IMR-90 (cell line): ENCODE results near the gene PSKH1. TPM values are rescaled to one million over a fixed set of nuclear protein-coding genes. Genes with fewer than 3 reads are reported as not detected.
A peak's percentile ranks its signal among the peaks of the same experiment; 100 is the strongest.
"Not testable (repeated sequence)": the region's sequence is repeated elsewhere in the genome, so short reads cannot be mapped to it uniquely, and the experiment has no call there.

ENCODE experiments used
- ATAC-seq: fragments of 200-7000 bp; cut with Tn5 transposase; 2 replicates; pipeline ENCODE4 v1.9.1; 2020; ENCODE audit warnings: low read depth, mild to moderate bottlenecking, moderate library complexity
- BruUV-seq: library from RNA; stranded (reverse); fragments of 400-500 nt; replicated peaks from 2 replicates; lab custom pipeline; 2021; lab: Mats Ljungman, UMichigan
- CTCF ChIA-PET: fragments of 300-600 bp; formaldehyde crosslinking; extraction: SDS; loops from one replicate; lab custom pipeline; 2021; ENCODE audit warnings: antibody characterized with exemption; lab: Yijun Ruan, JAX
- POLR2A ChIA-PET: fragments of 300-600 bp; sonication (Branson Sonifier 250); formaldehyde crosslinking; loops from one replicate; lab custom pipeline; 2022; ENCODE audit warnings: antibody characterized with exemption; ENCODE audit not compliant: unreplicated experiment; lab: Charles Lee
- DNase-seq: peaks from one replicate; pipeline ENCODE4 v3.0.0; 2013
- H2AFZ ChIP-seq: replicated peaks from 2 replicates; pipeline ENCODE3; 2013; ENCODE audit warnings: low read length, mild to moderate bottlenecking; ENCODE audit not compliant: poor library complexity
- H2AK5ac ChIP-seq: 2 replicates; pipeline ENCODE4 v1.6.1; 2013; ENCODE audit warnings: low read depth, low read length, inconsistent platforms
- H2AK9ac ChIP-seq: replicated peaks from 2 replicates; pipeline ENCODE3; 2013; ENCODE audit warnings: mild to moderate bottlenecking, low read depth, low read length, moderate library complexity; ENCODE audit not compliant: poor library complexity
- H2BK120ac ChIP-seq: 2 replicates; pipeline ENCODE4 v1.6.1; 2013; ENCODE audit warnings: low read depth, low read length, inconsistent platforms
- H2BK15ac ChIP-seq: 3 replicates; pipeline ENCODE4 v1.6.1; 2013; ENCODE audit warnings: low read depth, low read length, inconsistent platforms
- H2BK20ac ChIP-seq: 2 replicates; pipeline ENCODE4 v1.6.1; 2013; ENCODE audit warnings: low read depth, mild to moderate bottlenecking, inconsistent platforms, low read length, moderate library complexity
- H2BK5ac ChIP-seq: 2 replicates; pipeline ENCODE4 v1.6.1; 2013; ENCODE audit warnings: mild to moderate bottlenecking, low read depth, low read length, inconsistent platforms; ENCODE audit not compliant: poor library complexity, severe bottlenecking
- H3K14ac ChIP-seq: replicated peaks from 2 replicates; pipeline ENCODE4 v1.6.1; 2013; ENCODE audit warnings: low read depth, low read length, inconsistent platforms
- H3K18ac ChIP-seq: 2 replicates; pipeline ENCODE4 v1.6.1; 2013; ENCODE audit warnings: low read depth, low read length, control low read depth
- H3K23ac ChIP-seq: 2 replicates; pipeline ENCODE4 v1.6.1; 2013; ENCODE audit warnings: low read depth, low read length, inconsistent platforms
- H3K27ac ChIP-seq: 2 replicates; pipeline ENCODE4 v1.5.1; 2013; ENCODE audit warnings: mild to moderate bottlenecking, control low read depth, low read length; ENCODE audit not compliant: insufficient read depth
- H3K27me3 ChIP-seq: 2 replicates; pipeline ENCODE4 v1.6.1; 2013; ENCODE audit warnings: low read length; ENCODE audit not compliant: control insufficient read depth, insufficient read depth
- H3K36me3 ChIP-seq: 2 replicates; pipeline ENCODE4 v1.6.1; 2013; ENCODE audit warnings: low read length, mixed read lengths; ENCODE audit not compliant: control insufficient read depth, insufficient read depth
- H3K4ac ChIP-seq: 2 replicates; pipeline ENCODE4 v1.6.1; 2013; ENCODE audit warnings: low read depth, low read length, inconsistent platforms
- H3K4me1 ChIP-seq: 2 replicates; pipeline ENCODE4 v1.6.1; 2013; ENCODE audit warnings: low read length, mixed read lengths; ENCODE audit not compliant: control insufficient read depth, insufficient read depth
- H3K4me2 ChIP-seq: 2 replicates; pipeline ENCODE4 v1.6.1; 2013; ENCODE audit warnings: low read depth, mild to moderate bottlenecking, control low read depth, low read length, moderate library complexity
- H3K4me3 ChIP-seq: 2 replicates; pipeline ENCODE4 v1.5.1; 2013; ENCODE audit warnings: low read depth, mild to moderate bottlenecking, control low read depth, low read length, moderate library complexity; ENCODE audit not compliant: insufficient read depth
- H3K56ac ChIP-seq: 2 replicates; pipeline ENCODE4 v1.6.1; 2013; ENCODE audit warnings: low read length, inconsistent platforms; ENCODE audit not compliant: insufficient read depth; ENCODE audit errors: extremely low read depth
- H3K79me1 ChIP-seq, 2 experiments: 2 replicates each; pipeline ENCODE4 v1.6.1; 2013; ENCODE audit warnings: low read length in 2 of 2, inconsistent platforms in 1 of 2, low read depth in 1 of 2
- H3K9ac ChIP-seq: 2 replicates; pipeline ENCODE4 v1.6.1; 2013; ENCODE audit warnings: low read depth, low read length, control low read depth
- H3K9me1 ChIP-seq: 2 replicates; pipeline ENCODE4 v1.6.1; 2013; ENCODE audit warnings: low read length, inconsistent platforms; ENCODE audit not compliant: insufficient read depth
- H3K9me3 ChIP-seq: 2 replicates; pipeline ENCODE4 v1.6.1; 2013; ENCODE audit warnings: low read length; ENCODE audit not compliant: control insufficient read depth, insufficient read depth
- H4K20me1 ChIP-seq: 2 replicates; pipeline ENCODE4 v1.6.1; 2013; ENCODE audit warnings: low read length, inconsistent platforms; ENCODE audit not compliant: insufficient read depth
- H4K5ac ChIP-seq: 2 replicates; pipeline ENCODE4 v1.6.1; 2013; ENCODE audit warnings: mild to moderate bottlenecking, low read depth, low read length, control low read depth
- H4K8ac ChIP-seq, 2 experiments: 2 replicates each; pipeline ENCODE4 v1.6.1; 2013; ENCODE audit warnings: low read depth in 2 of 2, low read length in 2 of 2, control low read depth in 1 of 2, inconsistent platforms in 1 of 2
- H4K91ac ChIP-seq: 2 replicates; pipeline ENCODE4 v1.6.1; 2013; ENCODE audit warnings: low read depth, low read length, inconsistent platforms; ENCODE audit not compliant: insufficient read depth
- FOS ChIP-seq: fragments of 150-350 bp; IDR thresholded peaks from 2 replicates; pipeline ENCODE4 v1.6.1; 2016; ENCODE audit warnings: low read depth, low read length
- MXI1 ChIP-seq: IDR thresholded peaks from 2 replicates; pipeline ENCODE4 v1.6.1; 2012; ENCODE audit warnings: low read depth, mild to moderate bottlenecking, low read length, moderate library complexity, borderline replicate concordance
- NFE2L2 ChIP-seq: fragments of 150-350 bp; IDR thresholded peaks from 2 replicates; pipeline ENCODE4 v1.6.1; 2016; ENCODE audit warnings: low read depth, mild to moderate bottlenecking, low read length
- WGBS, 2 experiments: methylation state at CpG; one replicate each; pipeline versions ENCODE4 v1.1.5 to v1.1.7; 2013; ENCODE audit warnings: missing lambda C conversion rate in 2 of 2; ENCODE audit not compliant: insufficient read length in 1 of 2; ENCODE audit errors: extremely low coverage in 2 of 2; 5-methylcytosine and 5-hydroxymethylcytosine counted together
- dilution Hi-C: fragments of 300-500 bp; cut with HindIII; formaldehyde crosslinking; loops from one replicate; pipeline ENCODE4 v1.14.3; 2018; ENCODE audit warnings: low sequenced_read_pairs; ENCODE audit not compliant: unreplicated experiment
- in situ Hi-C: fragments of 300-500 bp; cut with MboI; formaldehyde crosslinking; loops from 3 replicates; pipeline ENCODE4 v1.14.3; 2019; ENCODE audit warnings: low sequenced_read_pairs, inconsistent platforms, mixed read lengths
- intact Hi-C: fragments of 100-400 bp; cut with micrococcal nuclease; formaldehyde crosslinking; loops from 2 replicates; pipeline ENCODE4 v1.10.0; 2022
- polyA plus RNA-seq, 3 experiments: library from polyadenylated mRNA; depleted of rRNA; stranded (reverse); fragments of >200 nt; gene quantifications; 2 replicates each; pipeline ENCODE4 v1.2.3, GENCODE V29; 2012; ENCODE audit warnings: low replicate concordance in 1 of 3
- total RNA-seq: library from RNA; depleted of rRNA; stranded (reverse); fragments of >200 nt; gene quantifications from 2 replicates; pipeline ENCODE4 v1.2.3, GENCODE V29; 2012

Gene PSKH1
- total and polyA plus RNA-seq, 2 of the 4 experiments (the other 2 are of a cell fraction), result 11.5 to 26.7 TPM

DNA sequence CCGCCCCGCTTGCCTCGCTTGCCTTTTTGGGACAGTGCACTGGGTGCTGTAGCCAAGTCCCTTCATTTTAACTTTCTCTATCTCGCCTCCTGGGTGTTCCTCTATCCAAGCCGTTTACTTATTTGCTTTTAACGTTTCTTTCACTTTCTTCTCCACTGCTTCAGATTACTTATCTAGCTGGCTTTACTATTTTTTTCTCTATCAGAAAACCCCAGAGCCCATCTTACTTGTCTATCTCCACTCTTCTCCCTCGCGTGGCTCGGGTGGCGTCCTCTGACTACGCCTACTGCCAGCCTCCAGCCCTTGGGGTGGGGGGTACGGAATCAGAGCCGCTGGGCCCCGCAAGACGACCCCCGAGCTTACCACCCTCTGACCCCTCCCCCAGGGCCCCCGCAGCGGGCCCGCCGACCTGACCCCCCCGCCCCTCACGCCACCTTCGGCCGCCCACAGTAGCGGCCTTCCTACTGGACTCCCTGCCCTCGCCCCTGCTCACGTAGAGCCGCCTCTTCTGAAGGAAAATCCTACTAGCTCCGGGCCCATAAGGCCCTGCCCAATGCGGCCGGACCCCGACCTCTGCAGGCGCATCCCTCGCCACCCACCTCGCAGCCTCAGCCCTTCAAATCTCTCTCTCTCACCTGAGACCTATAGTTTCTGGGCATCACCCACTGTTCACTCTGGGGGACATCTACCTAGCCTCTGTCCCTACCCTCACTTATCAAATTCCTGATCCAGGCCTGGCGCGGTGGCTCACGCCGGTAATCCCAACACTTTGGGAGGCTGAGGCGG, 76.4 kb downstream of the PSKH1 start (continued):
- TF ChIP-seq FOS (no peak), NFE2L2 (no peak)

DNA sequence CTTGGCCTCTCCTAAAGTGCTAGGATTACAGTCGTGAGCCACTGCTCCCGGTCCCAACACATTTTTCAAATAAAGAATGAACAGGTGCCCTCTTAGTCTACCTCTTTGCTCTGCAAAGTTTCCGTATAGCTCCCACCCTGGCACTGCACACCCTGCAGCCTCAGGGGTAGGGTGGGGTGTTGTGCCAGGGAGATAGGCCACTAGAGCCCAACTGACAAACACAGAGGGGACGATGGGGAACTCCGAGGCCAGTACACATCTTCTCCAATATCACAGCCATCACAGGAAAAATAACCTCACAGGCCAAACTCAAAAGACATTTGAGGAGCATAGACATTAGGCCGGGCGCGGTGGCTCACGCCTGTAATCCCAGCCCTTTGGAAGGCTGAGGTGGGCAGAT, 78.1 kb downstream of the PSKH1 start:
- H4K20me1 ChIP-seq, result peaks cover 17% of the 10 kb centered on the region
- no peak overlapping the region for H3K18ac ChIP-seq
- DNase-seq (no peak), ATAC-seq (no peak)
- H3K14ac ChIP-seq, result no peak overlapping the region
- H2AFZ ChIP-seq, result no peak overlapping the region
- peak overlapping the region; percentile 50 for H2AK9ac ChIP-seq
- peaks cover 14% of the 10 kb centered on the region for H3K4me1 ChIP-seq
- no peak overlapping the region for H2BK5ac ChIP-seq
- POLR2A ChIA-PET, result no interaction called here
- H3K4me3 ChIP-seq, result no peak overlapping the region
- H3K79me1 ChIP-seq, result peaks cover under 1 to 22% of the 10 kb centered on the region in 2 experiments; a peak in 2 of 4 replicates
- H4K5ac ChIP-seq, result no peak overlapping the region
- intact Hi-C loops (no loop called here), dilution Hi-C loops (no loop called here), in situ Hi-C loops (no loop called here)
- WGBS, 2 experiments, result 92% methylated on average over 2 of the region's 9 CpGs; no CpG with 5 or more reads in 1 of the 2 experiments
- H2BK120ac ChIP-seq, result no peak overlapping the region
- peaks cover 4% of the 10 kb centered on the region; the same call in 1 of the 2 replicates for H3K27me3 ChIP-seq
- peaks cover 3% of the 10 kb centered on the region; the same call in 1 of the 2 replicates for H3K36me3 ChIP-seq
- BruUV-seq, result no TSS peak
- no peak overlapping the region for H2BK15ac ChIP-seq
- TF ChIP-seq MXI1, result no peak
- H3K4ac ChIP-seq, result no peak overlapping the region
- H3K9me3 ChIP-seq, result no peaks in the 10 kb centered on the region
- H2BK20ac ChIP-seq, result no peak overlapping the region
- CTCF ChIA-PET, result no interaction called here
- H3K27ac ChIP-seq, result no peak overlapping the region
- H3K9ac ChIP-seq, result no peak overlapping the region
- no peak overlapping the region for H3K56ac ChIP-seq
- H4K91ac ChIP-seq, result no peak overlapping the region
- H2AK5ac ChIP-seq, result peak overlapping the region; percentile 12; the same call in 1 of the 2 replicates
- H3K4me2 ChIP-seq, result no peak overlapping the region
- no peak overlapping the region for H3K23ac ChIP-seq
- no peak overlapping the region for H4K8ac ChIP-seq
- peaks cover 12% of the 10 kb centered on the region for H3K9me1 ChIP-seq

DNA sequence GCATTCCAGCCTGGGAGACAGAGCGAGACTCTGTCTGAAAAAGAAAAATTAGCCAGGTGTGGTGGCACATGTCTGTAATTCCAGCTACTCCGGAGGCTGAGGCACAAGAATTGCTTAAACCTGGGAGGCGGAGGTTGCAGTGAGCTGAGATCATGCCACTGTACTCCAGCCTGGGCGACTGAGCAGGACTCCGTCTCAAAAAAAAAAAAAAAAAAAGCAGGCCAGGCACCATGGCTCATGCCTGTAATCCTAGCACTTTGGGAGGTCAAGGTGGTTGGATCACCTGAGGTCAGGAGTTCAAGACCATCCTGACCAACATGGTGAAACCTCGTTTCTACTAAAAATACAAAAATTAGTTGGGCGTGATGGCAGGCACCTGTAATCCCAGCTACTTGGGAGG, 79.2 kb downstream of the PSKH1 start:
- H4K5ac ChIP-seq, H3K56ac ChIP-seq, DNase-seq, intact Hi-C loops, H2AK5ac ChIP-seq, H3K4me3 ChIP-seq, H2BK5ac ChIP-seq, H3K9me3 ChIP-seq, BruUV-seq, in situ Hi-C loops, H2AK9ac ChIP-seq, H2BK15ac ChIP-seq, H2AFZ ChIP-seq, CTCF ChIA-PET, H3K9ac ChIP-seq, H3K4ac ChIP-seq, H3K27ac ChIP-seq, H4K8ac ChIP-seq, dilution Hi-C loops, H3K23ac ChIP-seq, H3K4me1 ChIP-seq, H3K18ac ChIP-seq, H2BK120ac ChIP-seq, H4K91ac ChIP-seq, H3K36me3 ChIP-seq, H3K14ac ChIP-seq, H4K20me1 ChIP-seq, POLR2A ChIA-PET, H3K4me2 ChIP-seq, H2BK20ac ChIP-seq, ATAC-seq, H3K9me1 ChIP-seq: not testable (repeated sequence)
- peaks cover 13% of the 10 kb centered on the region for H3K27me3 ChIP-seq
- WGBS, 2 experiments, result 96% methylated on average over 3 of the region's 7 CpGs; no CpG with 5 or more reads in 1 of the 2 experiments
- H3K79me1 ChIP-seq, result peaks cover 0 to 10% of the 10 kb centered on the region in 2 experiments; a peak in 2 of 4 replicates
